ENCODE results near the gene UPF3A. TPM values are rescaled to one million over a fixed set of nuclear protein-coding genes. Genes with fewer than 3 reads are reported as not detected.

Gene UPF3A, protein sequence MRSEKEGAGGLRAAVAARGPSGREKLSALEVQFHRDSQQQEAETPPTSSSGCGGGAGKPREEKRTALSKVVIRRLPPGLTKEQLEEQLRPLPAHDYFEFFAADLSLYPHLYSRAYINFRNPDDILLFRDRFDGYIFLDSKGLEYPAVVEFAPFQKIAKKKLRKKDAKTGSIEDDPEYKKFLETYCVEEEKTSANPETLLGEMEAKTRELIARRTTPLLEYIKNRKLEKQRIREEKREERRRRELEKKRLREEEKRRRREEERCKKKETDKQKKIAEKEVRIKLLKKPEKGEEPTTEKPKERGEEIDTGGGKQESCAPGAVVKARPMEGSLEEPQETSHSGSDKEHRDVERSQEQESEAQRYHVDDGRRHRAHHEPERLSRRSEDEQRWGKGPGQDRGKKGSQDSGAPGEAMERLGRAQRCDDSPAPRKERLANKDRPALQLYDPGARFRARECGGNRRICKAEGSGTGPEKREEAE
- total RNA-seq, result 10 to 100 TPM; 30.8 to 44.3 TPM

DNA sequence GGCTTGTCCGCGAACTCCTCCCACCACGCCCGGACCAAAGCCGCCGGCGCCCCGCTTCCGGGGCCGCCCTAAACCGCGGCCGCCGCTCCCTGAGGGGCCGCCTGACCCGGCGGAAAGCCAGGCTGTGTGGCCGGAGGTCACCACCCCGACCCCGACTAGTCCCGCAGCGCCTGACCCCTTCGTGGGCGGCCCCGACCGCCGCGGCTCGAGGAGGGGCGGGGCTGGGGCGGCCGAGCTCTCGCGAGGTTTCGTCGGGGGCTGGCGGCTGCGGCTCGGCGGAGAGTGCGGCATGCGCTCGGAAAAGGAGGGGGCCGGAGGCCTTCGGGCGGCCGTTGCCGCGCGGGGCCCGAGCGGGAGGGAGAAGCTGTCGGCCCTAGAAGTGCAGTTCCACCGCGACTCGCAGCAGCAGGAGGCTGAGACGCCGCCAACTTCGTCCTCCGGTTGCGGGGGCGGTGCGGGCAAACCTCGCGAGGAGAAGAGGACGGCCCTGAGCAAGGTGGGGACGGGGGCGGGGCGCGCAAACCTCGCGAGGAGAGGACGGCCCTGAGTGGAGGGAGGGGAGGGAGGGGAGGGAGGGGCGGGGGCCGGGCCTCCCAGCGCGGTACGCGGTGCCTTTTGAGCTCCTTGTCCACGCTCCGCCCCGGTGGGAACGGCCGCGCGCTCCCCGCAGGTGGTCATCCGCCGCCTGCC, at the start of gene UPF3A:
Gene UPF3A (plus strand): TSS at position 251 of the 690 bp plus-strand sequence. CDS start 39 bp downstream, at position 290.
- H3K4me3 Mint-ChIP-seq, result peak within 1 kb of the TSS; percentile 92
- H3K4me1 Mint-ChIP-seq (ENCODE audit: low read depth in 2 of 2), result peaks cover 22 to 38% of the 10 kb centered on the region in 2 donors
- DNase-seq (ENCODE audit: low spot score), result peak; percentile 92
- peak; percentile 93 for ATAC-seq
- peaks cover 10% of the 10 kb centered on the region for H3K36me3 Mint-ChIP-seq
- H3K9me3 Mint-ChIP-seq, result no peaks in the 10 kb centered on the region
- no peaks in the 10 kb centered on the region for H3K27me3 Mint-ChIP-seq
- H3K27ac Mint-ChIP-seq, result peak within 1 kb of the TSS; percentile 96

DNA sequence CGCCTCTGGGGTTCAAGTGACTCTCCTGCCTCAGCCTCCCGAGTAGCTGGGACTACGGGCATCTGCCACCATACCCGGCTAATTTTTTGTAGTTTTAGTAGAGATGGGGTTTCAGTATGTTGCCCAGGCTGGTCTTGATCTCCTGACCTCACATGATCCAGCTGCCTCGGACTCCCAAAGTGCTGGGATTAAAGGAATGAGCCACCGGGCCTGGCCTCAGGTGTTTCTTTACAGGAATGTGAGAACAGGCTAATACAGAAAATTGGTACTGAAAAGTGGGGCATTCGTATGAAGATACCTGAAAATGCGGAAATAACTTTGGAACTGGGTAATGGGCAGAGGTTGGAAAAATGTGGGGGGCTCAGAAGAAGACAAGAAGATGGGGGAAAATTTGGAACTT, 49.5 kb upstream of the UPF3A start:
- no peak overlapping the region for H3K27ac Mint-ChIP-seq
- peaks cover 4 to 7% of the 10 kb centered on the region in 2 donors for H3K27me3 Mint-ChIP-seq
- peaks cover 13 to 22% of the 10 kb centered on the region in 2 donors for H3K4me1 Mint-ChIP-seq (ENCODE audit: low read depth in 2 of 2)
- no peaks in the 10 kb centered on the region for H3K9me3 Mint-ChIP-seq
- no peak overlapping the region for H3K4me3 Mint-ChIP-seq
- ATAC-seq, result no peak
- no peaks in the 10 kb centered on the region for H3K36me3 Mint-ChIP-seq
- DNase-seq (ENCODE audit: low spot score), result no peak

DNA sequence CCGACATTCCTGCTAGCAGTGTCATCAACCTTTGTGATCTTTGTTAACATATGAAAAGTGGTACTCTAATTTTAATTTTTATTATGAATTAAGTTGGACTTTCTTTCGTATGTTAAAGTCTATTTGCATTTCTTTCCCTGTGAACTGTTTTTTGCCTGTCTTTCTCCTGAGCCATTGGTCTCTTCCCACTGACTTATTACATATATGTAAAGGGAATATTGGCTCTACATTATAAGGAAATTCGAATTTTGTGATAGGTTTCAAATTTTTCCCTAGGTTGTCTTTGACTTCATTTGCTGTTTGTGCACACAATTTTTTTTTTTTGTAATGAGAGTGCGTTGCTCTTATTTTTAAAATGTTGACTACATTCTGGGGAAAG, 47.1 kb upstream of the UPF3A start:
- Mint-ChIP-seq H3K9me3 (no peaks in the 10 kb centered on the region), H3K4me1 (ENCODE audit: low read depth in 2 of 2) (peaks cover 17 to 20% of the 10 kb centered on the region in 2 donors), H3K27me3 (peaks cover 0 to 4% of the 10 kb centered on the region in 2 donors), H3K27ac (peak overlapping the region; percentile 61 to 91), H3K36me3 (peaks cover 15% of the 10 kb centered on the region), H3K4me3 (peak overlapping the region; percentile 90)
- DNase-seq (ENCODE audit: low spot score), result no peak
- ATAC-seq, result no peak

DNA sequence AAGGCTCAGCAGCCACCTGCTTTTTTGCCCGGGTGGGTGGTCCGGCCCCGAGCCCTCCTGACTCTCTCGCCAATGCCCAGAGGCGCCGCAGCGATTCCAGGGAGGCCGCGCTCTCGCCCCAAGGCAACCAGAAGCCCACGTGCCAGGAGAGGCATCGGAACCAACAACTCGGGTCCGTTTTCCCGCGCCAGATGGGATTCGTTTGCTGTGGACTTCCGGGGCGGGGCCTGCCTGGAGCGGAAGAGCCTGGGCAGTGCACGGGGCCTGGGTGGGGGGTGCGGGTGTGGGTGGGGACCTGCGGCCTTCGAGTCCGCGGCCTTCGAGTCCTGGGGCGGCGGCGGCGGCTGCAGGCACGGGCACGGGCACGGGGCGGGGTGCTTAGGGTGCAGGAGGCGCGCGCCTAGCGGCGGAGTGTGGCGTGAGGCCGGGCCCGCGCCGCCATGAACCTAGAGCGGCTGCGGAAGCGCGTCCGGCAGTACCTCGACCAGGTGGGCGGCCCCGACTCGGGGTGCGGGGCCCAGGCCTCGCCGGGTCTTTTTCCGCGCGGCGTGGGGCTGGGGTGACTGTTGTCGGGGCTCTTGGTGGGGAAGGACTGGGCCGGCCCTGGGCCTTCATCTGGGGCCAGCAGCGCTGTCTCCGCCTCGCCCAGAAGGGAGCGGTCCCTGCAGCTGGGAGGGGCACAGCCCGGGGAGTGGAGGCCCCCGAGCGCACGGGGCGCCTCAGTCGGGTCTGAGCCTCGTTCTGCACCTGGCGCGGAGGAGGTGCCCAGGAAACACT, 46.6 kb upstream of the UPF3A start, which contains the start of gene CDC16:
Gene CDC16 (plus strand): TSS at position 253 of the 777 bp plus-strand sequence. CDS start 188 bp downstream, at position 441.
- peak within 1 kb of the TSS; percentile 90 for H3K4me3 Mint-ChIP-seq
- H3K4me1 Mint-ChIP-seq (ENCODE audit: low read depth in 2 of 2), result peaks cover 17 to 20% of the 10 kb centered on the region in 2 donors
- DNase-seq (ENCODE audit: low spot score), result peak; percentile 92
- peaks cover 0 to 4% of the 10 kb centered on the region in 2 donors for H3K27me3 Mint-ChIP-seq
- H3K36me3 Mint-ChIP-seq, result peaks cover 15% of the 10 kb centered on the region
- H3K27ac Mint-ChIP-seq, result peak within 1 kb of the TSS; percentile 61 to 91
- peak; percentile 98 for ATAC-seq
- H3K9me3 Mint-ChIP-seq, result no peaks in the 10 kb centered on the region

DNA sequence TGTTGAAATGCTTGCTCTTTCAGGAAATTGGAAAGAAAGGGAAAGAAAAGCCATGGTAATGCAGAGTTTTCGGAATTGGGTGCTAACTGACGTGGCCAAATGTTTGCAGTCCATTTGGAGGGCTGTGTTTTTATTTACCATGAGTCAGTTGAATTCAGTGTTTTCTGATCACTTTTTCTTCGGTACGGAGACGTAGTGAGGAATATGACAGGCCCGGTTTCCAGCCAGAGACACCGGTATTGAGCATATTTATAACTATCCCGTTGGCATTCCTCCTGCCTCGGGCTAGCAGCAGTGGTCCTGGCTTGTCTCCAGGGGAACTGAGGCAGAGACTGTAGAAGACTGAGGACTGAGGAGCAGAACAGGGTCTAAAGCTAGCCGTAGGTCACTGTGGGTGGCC, 45.7 kb upstream of the UPF3A start:
- no peaks in the 10 kb centered on the region for H3K27me3 Mint-ChIP-seq
- H3K4me1 Mint-ChIP-seq (ENCODE audit: low read depth in 2 of 2), result peaks cover 17 to 20% of the 10 kb centered on the region in 2 donors
- no peak for ATAC-seq
- H3K27ac Mint-ChIP-seq, result peak overlapping the region; percentile 61 to 64
- H3K4me3 Mint-ChIP-seq, result peak overlapping the region; percentile 90
- no peaks in the 10 kb centered on the region for H3K9me3 Mint-ChIP-seq
- H3K36me3 Mint-ChIP-seq, result peaks cover 15% of the 10 kb centered on the region
- no peak for DNase-seq (ENCODE audit: low spot score)

DNA sequence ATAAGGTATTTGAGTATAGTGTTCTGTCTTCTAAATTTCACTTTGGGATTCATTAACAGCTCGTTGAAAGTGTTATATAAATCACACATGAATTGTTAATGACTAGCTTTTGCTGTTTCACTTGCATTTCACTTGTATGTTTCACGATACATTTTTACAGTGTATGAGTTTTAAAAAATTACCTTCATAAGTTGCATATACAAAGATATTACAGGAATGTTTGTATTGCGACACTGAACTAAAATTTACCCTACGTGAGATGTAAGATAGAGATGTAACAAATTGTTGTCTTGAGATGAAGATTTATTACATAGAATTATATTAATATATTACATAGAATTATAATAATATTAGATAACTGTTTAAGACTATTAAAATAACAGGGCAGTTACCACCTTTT, 45.2 kb upstream of the UPF3A start:
- H3K4me3 Mint-ChIP-seq, result peak overlapping the region; percentile 90
- peaks cover 17 to 20% of the 10 kb centered on the region in 2 donors for H3K4me1 Mint-ChIP-seq (ENCODE audit: low read depth in 2 of 2)
- no peak for DNase-seq (ENCODE audit: low spot score)
- no peaks in the 10 kb centered on the region for H3K9me3 Mint-ChIP-seq
- no peak for ATAC-seq
- no peaks in the 10 kb centered on the region for H3K27me3 Mint-ChIP-seq
- H3K36me3 Mint-ChIP-seq, result peaks cover 17% of the 10 kb centered on the region
- H3K27ac Mint-ChIP-seq, result peak overlapping the region; percentile 61 to 64

DNA sequence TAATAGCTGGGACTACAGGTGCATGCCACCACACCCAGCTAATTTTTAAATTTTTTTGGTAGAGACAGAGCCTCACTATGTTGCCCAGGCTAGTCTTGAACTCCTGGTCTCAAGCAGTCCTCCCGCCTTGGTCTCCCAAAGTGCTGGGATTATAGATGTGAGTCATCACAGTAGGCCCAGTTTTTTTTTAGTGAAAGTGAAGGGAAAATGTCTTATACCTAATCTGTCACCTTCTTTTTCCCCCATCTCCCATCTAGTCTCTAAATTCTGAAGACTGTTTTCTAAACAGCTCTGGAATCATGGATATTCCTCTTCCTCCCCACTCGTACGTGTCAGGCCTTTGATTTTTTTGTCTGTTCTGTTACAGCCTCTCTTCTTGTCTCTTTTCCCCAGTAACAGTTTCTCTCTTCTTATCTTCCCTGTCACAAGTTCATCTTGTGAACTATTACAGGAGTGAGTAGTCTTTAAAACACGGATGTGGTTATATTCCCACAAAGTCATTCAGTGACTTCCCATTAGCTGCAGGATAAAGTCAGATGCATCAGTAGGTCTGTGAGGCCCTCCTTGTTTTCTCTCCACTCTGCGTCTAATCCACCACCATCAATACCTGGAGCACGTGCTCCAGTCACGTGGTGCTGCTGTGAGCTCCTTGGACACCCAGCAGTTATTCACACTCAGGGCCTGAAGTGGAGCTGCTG, 43.8 kb upstream of the UPF3A start:
- Mint-ChIP-seq H3K4me3 (peak overlapping the region; percentile 20), H3K9me3 (no peaks in the 10 kb centered on the region), H3K4me1 (ENCODE audit: low read depth in 2 of 2) (peaks cover 17 to 20% of the 10 kb centered on the region in 2 donors), H3K27ac (peak overlapping the region in 1 of 2 donors; percentile 3), H3K27me3 (no peaks in the 10 kb centered on the region), H3K36me3 (peaks cover 27% of the 10 kb centered on the region)
- DNase-seq (ENCODE audit: low spot score), result no peak
- ATAC-seq, result no peak

DNA sequence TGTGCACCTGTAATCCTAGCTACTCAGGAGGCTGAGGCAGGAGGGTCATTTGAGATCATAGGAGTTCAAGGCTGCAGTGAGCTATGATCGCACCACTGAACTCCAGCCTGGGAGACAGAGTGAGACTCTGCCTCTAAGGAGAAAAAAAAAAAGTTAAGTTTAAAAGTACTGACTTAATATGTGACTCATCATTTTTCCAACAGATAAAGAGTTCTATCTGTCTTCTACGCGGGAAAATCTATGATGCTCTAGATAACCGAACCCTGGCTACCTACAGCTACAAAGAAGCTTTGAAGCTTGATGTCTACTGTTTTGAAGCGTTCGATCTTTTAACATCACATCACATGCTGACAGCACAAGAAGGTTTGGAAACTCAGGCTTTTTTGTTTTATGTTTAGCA, 39.5 kb upstream of the UPF3A start:
- no peak overlapping the region for H3K27ac Mint-ChIP-seq
- no peaks in the 10 kb centered on the region for H3K9me3 Mint-ChIP-seq
- peaks cover 50% of the 10 kb centered on the region for H3K36me3 Mint-ChIP-seq
- ATAC-seq (no peak), DNase-seq (ENCODE audit: low spot score) (no peak)
- H3K27me3 Mint-ChIP-seq, result no peaks in the 10 kb centered on the region
- H3K4me3 Mint-ChIP-seq, result no peak overlapping the region
- peaks cover 6 to 19% of the 10 kb centered on the region in 2 donors for H3K4me1 Mint-ChIP-seq (ENCODE audit: low read depth in 2 of 2)

DNA sequence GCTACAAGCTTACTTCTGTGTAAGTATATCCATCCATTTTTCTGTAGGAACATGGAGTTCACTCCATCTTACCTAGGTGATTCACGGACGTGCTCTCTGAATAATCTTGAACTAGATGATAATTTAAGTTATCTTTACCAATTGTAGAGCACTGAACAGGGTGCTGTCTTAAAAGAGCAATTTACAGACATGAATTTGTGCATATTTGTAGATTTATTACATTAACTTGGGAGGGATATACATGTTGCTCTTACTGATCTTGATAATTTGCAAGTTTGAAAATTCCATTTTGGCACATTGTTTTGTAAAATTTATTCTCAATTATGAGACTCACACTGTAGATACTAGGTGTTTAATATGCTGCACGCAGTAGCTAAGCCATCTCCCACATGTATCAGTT, 37.4 kb upstream of the UPF3A start:
- DNase-seq (ENCODE audit: low spot score), result no peak
- Mint-ChIP-seq H3K4me3 (no peak overlapping the region), H3K36me3 (peaks cover 41% of the 10 kb centered on the region), H3K27me3 (no peaks in the 10 kb centered on the region), H3K27ac (peak overlapping the region in 1 of 2 donors; percentile 50), H3K4me1 (ENCODE audit: low read depth in 2 of 2) (peaks cover 0 to 11% of the 10 kb centered on the region in 2 donors), H3K9me3 (no peaks in the 10 kb centered on the region)
- no peak for ATAC-seq

DNA sequence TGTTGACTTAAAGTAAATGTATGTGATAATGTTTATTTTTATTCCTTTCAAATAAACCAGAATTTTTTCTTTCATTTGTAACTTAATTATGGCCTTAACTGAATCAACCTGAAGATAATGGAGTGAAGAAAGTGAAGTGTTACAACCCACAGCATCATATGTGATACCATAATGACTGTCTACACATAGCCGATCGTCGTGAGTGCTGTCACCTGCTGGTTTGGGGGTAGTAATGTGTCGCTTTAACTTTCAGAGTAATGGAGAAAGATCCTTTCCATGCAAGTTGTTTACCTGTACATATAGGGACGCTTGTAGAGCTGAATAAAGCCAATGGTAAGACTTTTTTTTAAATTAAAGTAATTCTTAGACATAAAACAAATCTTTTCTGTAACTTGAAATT, 36.8 kb upstream of the UPF3A start:
- no peak for DNase-seq (ENCODE audit: low spot score)
- ATAC-seq, result peak in 1 of 2 donors; percentile 54
- H3K4me3 Mint-ChIP-seq, result no peak overlapping the region
- H3K27ac Mint-ChIP-seq, result peak overlapping the region in 1 of 2 donors; percentile 50
- no peaks in the 10 kb centered on the region for H3K27me3 Mint-ChIP-seq
- peaks cover 39% of the 10 kb centered on the region for H3K36me3 Mint-ChIP-seq
- no peaks in the 10 kb centered on the region for H3K9me3 Mint-ChIP-seq
- H3K4me1 Mint-ChIP-seq (ENCODE audit: low read depth in 2 of 2), result peaks cover 0 to 11% of the 10 kb centered on the region in 2 donors

DNA sequence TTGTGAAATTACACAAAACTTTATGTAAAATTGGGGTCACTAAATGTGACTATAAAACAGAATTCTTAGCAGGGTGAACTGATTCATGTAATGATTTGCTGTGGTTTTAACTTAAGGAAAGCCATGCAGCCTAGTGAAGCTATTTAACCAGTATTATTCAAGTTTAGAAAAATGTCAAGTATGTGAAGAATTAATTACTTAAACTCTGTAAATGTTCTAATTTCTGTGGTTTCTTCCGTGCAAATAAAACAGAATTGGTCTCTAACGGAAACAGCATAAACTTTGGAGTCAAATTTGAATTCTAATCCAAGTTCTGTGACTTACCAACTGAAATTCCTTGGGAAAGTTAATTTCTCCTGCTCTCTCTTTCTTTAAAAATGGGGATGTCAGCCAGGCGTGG, 33.4 kb upstream of the UPF3A start:
- ATAC-seq (no peak), DNase-seq (ENCODE audit: low spot score) (no peak)
- Mint-ChIP-seq H3K27ac (no peak overlapping the region), H3K27me3 (no peaks in the 10 kb centered on the region), H3K9me3 (no peaks in the 10 kb centered on the region), H3K4me1 (ENCODE audit: low read depth in 2 of 2) (peaks cover 0 to 11% of the 10 kb centered on the region in 2 donors), H3K4me3 (no peak overlapping the region), H3K36me3 (peaks cover 27% of the 10 kb centered on the region)

DNA sequence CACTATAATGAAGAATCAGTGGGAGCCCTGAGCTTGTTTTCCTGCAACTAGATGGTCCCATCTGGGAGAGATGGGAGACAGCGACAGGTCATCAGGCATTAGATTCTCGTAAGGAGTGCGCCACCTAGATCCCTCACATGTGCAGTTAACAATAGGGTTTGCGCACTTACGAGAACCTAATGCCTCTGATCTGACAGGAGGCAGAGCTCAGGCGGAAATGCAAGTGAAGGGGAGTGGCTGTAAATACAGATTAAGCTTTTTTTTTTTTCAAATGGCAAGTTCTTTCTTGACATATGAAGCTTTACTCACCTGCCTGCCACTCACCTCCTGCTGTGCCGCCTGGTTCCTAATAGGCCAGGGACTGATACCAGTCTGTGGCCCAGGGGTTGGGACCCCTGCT, 32.3 kb upstream of the UPF3A start:
- Mint-ChIP-seq H3K9me3 (no peaks in the 10 kb centered on the region), H3K4me1 (ENCODE audit: low read depth in 2 of 2) (peaks cover 0 to 10% of the 10 kb centered on the region in 2 donors), H3K27me3 (no peaks in the 10 kb centered on the region), H3K27ac (no peak overlapping the region), H3K36me3 (peaks cover 28% of the 10 kb centered on the region), H3K4me3 (no peak overlapping the region)
- ATAC-seq (no peak), DNase-seq (ENCODE audit: low spot score) (no peak)

Data from natural killer cell treated with Interleukin-12 subunit alpha and Interleukin-12 subunit beta and Interleukin-15 and Interleukin-18, amount 100 ng/mL, for 72 hours (primary cell).